MCF 10A (cell line): ENCODE results near the gene SCUBE1. TPM values are rescaled to one million over a fixed set of nuclear protein-coding genes. Genes with fewer than 3 reads are reported as not detected.

Experiments used
- BruUV-seq: library from RNA; stranded (reverse); fragments of 400-500 nt; replicated peaks from 2 replicates; lab custom pipeline; 2021; lab: Mats Ljungman, UMichigan
- CTCF ChIA-PET: fragments of 300-600 bp; sonication (Branson Sonifier 250); formaldehyde crosslinking; extraction: SDS; loops from one replicate; lab custom pipeline; 2021; ENCODE audit warnings: antibody characterized with exemption, inconsistent platforms; lab: Yijun Ruan, JAX
- POLR2A ChIA-PET: fragments of 300-600, 350-650 bp; sonication (Branson Sonifier 250); formaldehyde crosslinking; extraction: SDS; loops from one replicate; lab custom pipeline; 2020; ENCODE audit warnings: antibody characterized with exemption, inconsistent platforms; lab: Yijun Ruan, JAX
- DNase-seq: peaks from one replicate; pipeline ENCODE4 v3.0.0-alpha.2; 2018; ENCODE audit not compliant: unreplicated experiment
- H3K27ac Mint-ChIP-seq: one replicate; pipeline ENCODE4 v1.8.0; 2022; ENCODE audit warnings: mild to moderate bottlenecking, low read depth, mixed read lengths; ENCODE audit not compliant: unreplicated experiment
- H3K27me3 Mint-ChIP-seq: one replicate; pipeline ENCODE4 v1.8.0; 2022; ENCODE audit warnings: mixed read lengths; ENCODE audit not compliant: insufficient read depth, unreplicated experiment
- H3K36me3 Mint-ChIP-seq: one replicate; pipeline ENCODE4 v1.8.0; 2022; ENCODE audit warnings: mild to moderate bottlenecking, moderate library complexity, mixed read lengths; ENCODE audit not compliant: insufficient read depth, unreplicated experiment
- H3K4me1 Mint-ChIP-seq: one replicate; pipeline ENCODE4 v1.8.0; 2022; ENCODE audit warnings: mixed read lengths; ENCODE audit not compliant: insufficient read depth, unreplicated experiment
- H3K4me3 Mint-ChIP-seq: one replicate; pipeline ENCODE4 v1.8.0; 2022; ENCODE audit warnings: mild to moderate bottlenecking, moderate library complexity, mixed read lengths; ENCODE audit not compliant: unreplicated experiment
- H3K9me3 Mint-ChIP-seq: one replicate; pipeline ENCODE4 v1.8.0; 2022; ENCODE audit warnings: mixed read lengths; ENCODE audit not compliant: unreplicated experiment
- CTCF ChIP-seq: fragments of 200-600 bp; IDR thresholded peaks from one replicate; pipeline ENCODE4 v1.8.0; 2022; ENCODE audit warnings: antibody characterized with exemption, mild to moderate bottlenecking; ENCODE audit not compliant: unreplicated experiment
- intact Hi-C: fragments of 100-400 bp; cut with micrococcal nuclease; formaldehyde crosslinking; loops from 2 replicates; pipeline ENCODE4 v1.14.1; 2022
- total RNA-seq: library from RNA; stranded (reverse); gene quantifications from 2 replicates; pipeline ENCODE4 v1.2.3, GENCODE V29; 2022

SCUBE1 gene
- total RNA-seq, 1 experiment from 2014 or later: not detected

- no peak for DNase-seq
These were observed 16.6 kb downstream of the SCUBE1 start for GRCh38 chr22:43326331-43327156.

DNA sequence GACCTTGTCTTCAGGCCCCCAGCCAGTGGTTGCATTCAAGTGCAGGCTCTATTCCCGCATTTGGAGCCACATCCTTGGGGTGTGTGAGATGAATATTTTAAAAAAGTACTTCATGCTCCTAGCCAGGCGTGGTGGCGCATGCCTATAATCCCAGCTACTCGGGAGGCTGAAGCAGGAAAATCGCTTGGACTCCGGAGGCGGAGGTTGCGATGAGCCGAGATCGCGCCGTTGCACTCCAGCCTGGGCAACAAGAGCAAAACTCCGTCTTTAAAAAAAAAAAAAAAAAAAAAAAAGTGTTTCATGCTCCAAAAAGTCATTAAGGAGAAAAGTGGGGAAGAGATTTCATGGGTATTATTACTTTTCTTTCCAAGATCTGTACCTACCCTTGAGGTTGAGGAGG lies 18.0 kb downstream of the SCUBE1 start:
- no peak for TF ChIP-seq CTCF
- Mint-ChIP-seq H3K27me3 (no peaks in the 10 kb centered on the region), H3K36me3 (no peaks in the 10 kb centered on the region), H3K4me3 (no peak overlapping the region), H3K9me3 (no peaks in the 10 kb centered on the region), H3K27ac (no peak overlapping the region), H3K4me1 (no peaks in the 10 kb centered on the region)
- CTCF ChIA-PET: interaction anchor here (0.6 kb wide), 1 partner anchor 42 kb away, joined by 3 read pairs; no protein-coding TSS in a partner anchor
- no TSS peak for BruUV-seq
- POLR2A ChIA-PET: no interaction called here
- intact Hi-C loops: no loop called here
- no peak for DNase-seq

More at GRCh38 chr22:43326331-43327156, 16.6 kb downstream of the SCUBE1 start:
- CTCF ChIA-PET: interaction anchor here (0.6 to 1.1 kb wide), 4 partner anchors 18 to 982 kb away, joined by 3 read pairs; no protein-coding TSS in a partner anchor
- H3K4me3 Mint-ChIP-seq: no peak overlapping the region
- H3K27ac Mint-ChIP-seq: no peak overlapping the region
- no peak for TF ChIP-seq CTCF
- no peaks in the 10 kb centered on the region for H3K36me3 Mint-ChIP-seq
- H3K27me3 Mint-ChIP-seq: no peaks in the 10 kb centered on the region
- BruUV-seq: no TSS peak
- no peaks in the 10 kb centered on the region for H3K9me3 Mint-ChIP-seq
- H3K4me1 Mint-ChIP-seq: no peaks in the 10 kb centered on the region
- POLR2A ChIA-PET: no interaction called here
- intact Hi-C loops: no loop called here

GRCh38 chr22:43320943-43321900 lies 21.9 kb downstream of the SCUBE1 start:
- no TSS peak for BruUV-seq
- intact Hi-C loops: no loop called here
- TF ChIP-seq CTCF: no peak
- DNase-seq: no peak
- ChIA-PET CTCF (no interaction called here), POLR2A (no interaction called here)
- Mint-ChIP-seq H3K4me3 (no peak overlapping the region), H3K36me3 (no peaks in the 10 kb centered on the region), H3K27ac (no peak overlapping the region), H3K4me1 (no peaks in the 10 kb centered on the region), H3K9me3 (no peaks in the 10 kb centered on the region), H3K27me3 (peaks cover 11% of the 10 kb centered on the region)
